ENCODE measurements around the gene TRIM4.
"Not testable (repeated sequence)": the region's sequence is repeated elsewhere in the genome, so short reads cannot be mapped to it uniquely, and the experiment has no call there.

The TRIM4 gene

GRCh38 chr7:99881370-99881769 lies 38.0 kb downstream of the TRIM4 start:
- WGBS: 95% methylated on average over 4 of the region's 4 CpGs
- no peak overlapping the region for H3K9ac ChIP-seq (ENCODE audit: low read depth, low read length)

GRCh38 chr7:99876933-99877332 lies 42.4 kb downstream of the TRIM4 start, which contains the start of gene OR2AE1:
TSS of gene OR2AE1 (minus strand) at chr7:99877033. CDS start at chr7:99877033, 0 bp downstream.
- Histone ChIP-seq H3K4me1 (ENCODE audit: insufficient read depth, low read length) (no peaks in the 10 kb centered on the region), H3K9ac (ENCODE audit: low read depth, low read length) (no peak within 1 kb of the TSS), H3K9me3 (ENCODE audit: insufficient read depth, low read depth, low read length) (no peaks in the 10 kb centered on the region), H3K4me3 (ENCODE audit: low read length) (no peak within 1 kb of the TSS), H3K27ac (ENCODE audit: low read depth, low read length) (no peak within 1 kb of the TSS), H3K27me3 (ENCODE audit: insufficient read depth, low read length) (no peaks in the 10 kb centered on the region), H3K36me3 (ENCODE audit: insufficient read depth, low read length) (no peaks in the 10 kb centered on the region)
- 88% methylated on average over 2 of the region's 3 CpGs for WGBS

More at GRCh38 chr7:99881370-99881769, 38.0 kb downstream of the TRIM4 start:
- H3K4me1 ChIP-seq (ENCODE audit: insufficient read depth, low read length): no peaks in the 10 kb centered on the region
- no peaks in the 10 kb centered on the region for H3K27me3 ChIP-seq (ENCODE audit: insufficient read depth, low read length)
- no peaks in the 10 kb centered on the region for H3K9me3 ChIP-seq (ENCODE audit: insufficient read depth, low read depth, low read length)
- H3K36me3 ChIP-seq (ENCODE audit: insufficient read depth, low read length): no peaks in the 10 kb centered on the region
- H3K4me3 ChIP-seq (ENCODE audit: low read length): no peak overlapping the region
- H3K27ac ChIP-seq (ENCODE audit: low read depth, low read length): no peak overlapping the region

GRCh38 chr7:99876491-99876890 lies 42.8 kb downstream of the TRIM4 start:
- WGBS: 87% methylated on average over 5 of the region's 5 CpGs
- Histone ChIP-seq H3K9ac (ENCODE audit: low read depth, low read length) (no peak overlapping the region), H3K36me3 (ENCODE audit: insufficient read depth, low read length) (no peaks in the 10 kb centered on the region), H3K4me3 (ENCODE audit: low read length) (no peak overlapping the region), H3K9me3 (ENCODE audit: insufficient read depth, low read depth, low read length) (no peaks in the 10 kb centered on the region), H3K4me1 (ENCODE audit: insufficient read depth, low read length) (no peaks in the 10 kb centered on the region), H3K27me3 (ENCODE audit: insufficient read depth, low read length) (no peaks in the 10 kb centered on the region), H3K27ac (ENCODE audit: low read depth, low read length) (no peak overlapping the region)

GRCh38 chr7:99868246-99868645 lies 51.1 kb downstream of the TRIM4 start:
- Histone ChIP-seq H3K27ac (ENCODE audit: low read depth, low read length) (no peak overlapping the region), H3K27me3 (ENCODE audit: insufficient read depth, low read length) (no peaks in the 10 kb centered on the region), H3K9ac (ENCODE audit: low read depth, low read length) (no peak overlapping the region), H3K36me3 (ENCODE audit: insufficient read depth, low read length) (no peaks in the 10 kb centered on the region), H3K4me3 (ENCODE audit: low read length) (no peak overlapping the region), H3K9me3 (ENCODE audit: insufficient read depth, low read depth, low read length) (0 out of 2 replicates have a peak, but pooled peaks cover 6% of the 10 kb centered on the region), H3K4me1 (ENCODE audit: insufficient read depth, low read length) (no peaks in the 10 kb centered on the region)
- WGBS: 95% methylated on average over 1 of the region's 1 CpG

- not testable (repeated sequence) for H3K27ac ChIP-seq (ENCODE audit: low read depth, low read length); H3K9me3 ChIP-seq (ENCODE audit: insufficient read depth, low read depth, low read length); H3K27me3 ChIP-seq (ENCODE audit: insufficient read depth, low read length); H3K9ac ChIP-seq (ENCODE audit: low read depth, low read length); H3K4me3 ChIP-seq (ENCODE audit: low read length); H3K36me3 ChIP-seq (ENCODE audit: insufficient read depth, low read length); H3K4me1 ChIP-seq (ENCODE audit: insufficient read depth, low read length)
- 75% methylated on average over 2 of the region's 2 CpGs for WGBS
Observed at GRCh38 chr7:99867477-99867876, 51.9 kb downstream of the TRIM4 start.

GRCh38 chr7:99863847-99864440 lies 55.4 kb downstream of the TRIM4 start:
- H3K4me3 ChIP-seq (ENCODE audit: low read length): no peak overlapping the region
- H3K4me1 ChIP-seq (ENCODE audit: insufficient read depth, low read length): no peaks in the 10 kb centered on the region
- H3K9me3 ChIP-seq (ENCODE audit: insufficient read depth, low read depth, low read length): 0 out of 2 replicates have a peak, but pooled peaks cover 6% of the 10 kb centered on the region
- no peak overlapping the region for H3K27ac ChIP-seq (ENCODE audit: low read depth, low read length)
- H3K36me3 ChIP-seq (ENCODE audit: insufficient read depth, low read length): no peaks in the 10 kb centered on the region
- no peak overlapping the region for H3K9ac ChIP-seq (ENCODE audit: low read depth, low read length)
- WGBS: 94% methylated on average over 2 of the region's 2 CpGs
- H3K27me3 ChIP-seq (ENCODE audit: insufficient read depth, low read length): no peaks in the 10 kb centered on the region

GRCh38 chr7:99860281-99861127 lies 58.8 kb downstream of the TRIM4 start:
- Histone ChIP-seq H3K4me1 (ENCODE audit: insufficient read depth, low read length) (no peaks in the 10 kb centered on the region), H3K9me3 (ENCODE audit: insufficient read depth, low read depth, low read length) (0 out of 2 replicates have a peak, but pooled peaks cover 6% of the 10 kb centered on the region), H3K36me3 (ENCODE audit: insufficient read depth, low read length) (no peaks in the 10 kb centered on the region), H3K4me3 (ENCODE audit: low read length) (no peak overlapping the region), H3K27me3 (ENCODE audit: insufficient read depth, low read length) (no peaks in the 10 kb centered on the region), H3K9ac (ENCODE audit: low read depth, low read length) (no peak overlapping the region), H3K27ac (ENCODE audit: low read depth, low read length) (no peak overlapping the region)
- WGBS: 89% methylated on average over 15 of the region's 15 CpGs

GRCh38 chr7:99855236-99855635 lies 64.1 kb downstream of the TRIM4 start:
- Histone ChIP-seq H3K4me1 (ENCODE audit: insufficient read depth, low read length) (no peaks in the 10 kb centered on the region), H3K27me3 (ENCODE audit: insufficient read depth, low read length) (no peaks in the 10 kb centered on the region), H3K36me3 (ENCODE audit: insufficient read depth, low read length) (no peaks in the 10 kb centered on the region), H3K9me3 (ENCODE audit: insufficient read depth, low read depth, low read length) (no peaks in the 10 kb centered on the region), H3K27ac (ENCODE audit: low read depth, low read length) (no peak overlapping the region), H3K4me3 (ENCODE audit: low read length) (no peak overlapping the region), H3K9ac (ENCODE audit: low read depth, low read length) (no peak overlapping the region)
- WGBS: 86% methylated on average over 1 of the region's 1 CpG

GRCh38 chr7:99848420-99849216 lies 70.7 kb downstream of the TRIM4 start:
- H3K36me3 ChIP-seq (ENCODE audit: insufficient read depth, low read length): no peaks in the 10 kb centered on the region
- H3K9ac ChIP-seq (ENCODE audit: low read depth, low read length): no peak overlapping the region
- 93% methylated on average over 6 of the region's 6 CpGs for WGBS
- H3K4me3 ChIP-seq (ENCODE audit: low read length): no peak overlapping the region
- H3K27me3 ChIP-seq (ENCODE audit: insufficient read depth, low read length): no peaks in the 10 kb centered on the region
- H3K9me3 ChIP-seq (ENCODE audit: insufficient read depth, low read depth, low read length): no peaks in the 10 kb centered on the region
- no peaks in the 10 kb centered on the region; the same call in 1 of the 2 replicates for H3K4me1 ChIP-seq (ENCODE audit: insufficient read depth, low read length)
- no peak overlapping the region for H3K27ac ChIP-seq (ENCODE audit: low read depth, low read length)

- 100% methylated on average over 1 of the region's 1 CpG for WGBS
Observed at GRCh38 chr7:99844328-99844727, 75.0 kb downstream of the TRIM4 start.

GRCh38 chr7:99843808-99844207 lies 75.5 kb downstream of the TRIM4 start:
- H3K9ac ChIP-seq (ENCODE audit: low read depth, low read length): no peak overlapping the region
- no peaks in the 10 kb centered on the region for H3K27me3 ChIP-seq (ENCODE audit: insufficient read depth, low read length)
- no peak overlapping the region for H3K4me3 ChIP-seq (ENCODE audit: low read length)
- H3K9me3 ChIP-seq (ENCODE audit: insufficient read depth, low read depth, low read length): no peaks in the 10 kb centered on the region
- peaks cover 40% of the 10 kb centered on the region for H3K4me1 ChIP-seq (ENCODE audit: insufficient read depth, low read length)
- WGBS: 93% methylated on average over 4 of the region's 4 CpGs
- H3K27ac ChIP-seq (ENCODE audit: low read depth, low read length): no peak overlapping the region
- H3K36me3 ChIP-seq (ENCODE audit: insufficient read depth, low read length): no peaks in the 10 kb centered on the region

More at GRCh38 chr7:99844328-99844727, 75.0 kb downstream of the TRIM4 start:
- Histone ChIP-seq H3K27me3 (ENCODE audit: insufficient read depth, low read length) (no peaks in the 10 kb centered on the region), H3K9me3 (ENCODE audit: insufficient read depth, low read depth, low read length) (no peaks in the 10 kb centered on the region), H3K36me3 (ENCODE audit: insufficient read depth, low read length) (no peaks in the 10 kb centered on the region), H3K27ac (ENCODE audit: low read depth, low read length) (no peak overlapping the region), H3K9ac (ENCODE audit: low read depth, low read length) (no peak overlapping the region), H3K4me1 (ENCODE audit: insufficient read depth, low read length) (peaks cover 34% of the 10 kb centered on the region), H3K4me3 (ENCODE audit: low read length) (no peak overlapping the region)
